Spleen (tissue), 11 donors: ENCODE data around the gene TMEM255A. TPM values are rescaled to one million over a fixed set of nuclear protein-coding genes. Genes with fewer than 3 reads are reported as not detected.

Source experiments
- DNase-seq: peaks from one replicate; pipeline ENCODE4 v3.0.0-alpha.2; 2020
- H3K27ac ChIP-seq, 8 donors: fragments of 200-600 bp; sonication (generic) in 7 of 8; 1 replicate in 4 of 8; 2 replicates in 4 of 8; pipeline versions ENCODE4 v1.5.0 to v1.8.0; 2016 to 2021; ENCODE audit warnings: inconsistent platforms in 4 of 8, mild to moderate bottlenecking in 4 of 8, moderate library complexity in 1 of 8
- H3K27me3 ChIP-seq, 7 donors: fragments of 200-600 bp; sonication (generic) in 6 of 7; replicated peaks in 1 of 7; 1 replicate in 4 of 7; 2 replicates in 3 of 7; pipeline versions ENCODE4 v1.5.0 to v1.8.0; 2016 to 2021; ENCODE audit warnings: inconsistent platforms in 3 of 7, mild to moderate bottlenecking in 1 of 7
- H3K36me3 ChIP-seq, 6 donors: fragments of 200-600 bp; sonication (generic) in 5 of 6; 1 replicate in 4 of 6; 2 replicates in 2 of 6; pipeline versions ENCODE4 v1.5.0 to v1.8.0; 2016 to 2021; ENCODE audit warnings: inconsistent platforms in 2 of 6
- H3K4me1 ChIP-seq, 6 donors: fragments of 200-600 bp; sonication (generic) in 5 of 6; 1 replicate in 3 of 6; 2 replicates in 3 of 6; pipeline versions ENCODE4 v1.5.0 to v1.8.0; 2016 to 2021; ENCODE audit warnings: inconsistent platforms in 3 of 6
- H3K4me3 ChIP-seq, 8 donors: fragments of 200-600 bp; sonication (generic) in 7 of 8; 1 replicate in 4 of 8; 2 replicates in 4 of 8; pipeline versions ENCODE4 v1.5.0 to v1.8.0; 2016 to 2021; ENCODE audit warnings: inconsistent platforms in 4 of 8, mild to moderate bottlenecking in 4 of 8, moderate library complexity in 2 of 8
- H3K9me3 ChIP-seq, 8 donors: fragments of 200-600 bp; sonication (generic) in 7 of 8; 1 replicate in 4 of 8; 2 replicates in 4 of 8; pipeline versions ENCODE4 v1.5.0 to v1.8.0; 2016 to 2021; ENCODE audit warnings: inconsistent platforms in 4 of 8
- CTCF ChIP-seq, 11 experiments: fragments of 200-600 bp in 7 of 11; fragments of 450-650 bp in 4 of 11; sonication (generic) in 4 of 11; IDR thresholded peaks in 8 of 11; conservative IDR thresholded peaks in 3 of 11; 1 replicate in 7 of 11; 2 replicates in 4 of 11; pipeline versions ENCODE4 v1.4.0 to v1.8.0; 2016 to 2021; ENCODE audit warnings: antibody characterized with exemption in 11 of 11, inconsistent platforms in 4 of 11, mild to moderate bottlenecking in 1 of 11
- POLR2A ChIP-seq, 3 donors: fragments of 450-650 bp; IDR thresholded peaks; one replicate each; pipeline ENCODE4 v1.5.1; 2017; ENCODE audit warnings: antibody characterized with exemption in 3 of 3, mild to moderate bottlenecking in 1 of 3
- POLR2AphosphoS5 ChIP-seq, 3 donors: sonication (generic); formaldehyde crosslinking; IDR thresholded peaks; one replicate each; pipeline ENCODE4 v1.5.1; 2017; ENCODE audit warnings: antibody characterized with exemption in 3 of 3
- WGBS, 5 donors: extraction: QIAGEN DNeasy Blood & Tissue Kit in 3 of 5; methylation state at CpG; one replicate each; pipeline versions ENCODE4 v1.1.5 to v1.1.7; 2013 to 2018; 5-methylcytosine and 5-hydroxymethylcytosine counted together
- intact Hi-C: fragments of 100-400 bp; cut with DNase I; formaldehyde crosslinking; loops from one replicate; pipeline ENCODE4 v1.15.0; 2023; ENCODE audit warnings: low total_unique reads
- polyA plus RNA-seq, 3 donors: library from polyadenylated mRNA; stranded (reverse); fragments of 200-250 nt; gene quantifications; one replicate each; pipeline ENCODE4 v1.2.1, GENCODE V29; 2013
- total RNA-seq, 7 donors: library from RNA; depleted of rRNA in 3 of 7; stranded (reverse); fragments of >200 nt in 3 of 7; fragmentation: NEBNext Ultra II Directional in 4 of 7; extraction: Animal tissue kit (Norgen Biotek cat#: 25700) in 4 of 7; gene quantifications; one replicate each; pipeline versions ENCODE4 v1.1.0 to v1.2.1, GENCODE V29; 2016 to 2021
- donor health status: healthy with polysubstance abuse.
- donor health status: DM: no; HTN: no; CAD: no; lungs with moderate emphysema.
- donor health status: DM: no; HTN: no; CAD: no.
- donor health status: Bipolar disorder and iron deficiency.
- donor health status: healthy.
- donor health status: DM: no; HTN: no; CAD: no.
- donor health status: DM: yes; HTN: yes; CAD: no.

The TMEM255A gene
- total and polyA plus RNA-seq, 10 donors = 0.46 to 2.0 (median 1.5) TPM

DNA sequence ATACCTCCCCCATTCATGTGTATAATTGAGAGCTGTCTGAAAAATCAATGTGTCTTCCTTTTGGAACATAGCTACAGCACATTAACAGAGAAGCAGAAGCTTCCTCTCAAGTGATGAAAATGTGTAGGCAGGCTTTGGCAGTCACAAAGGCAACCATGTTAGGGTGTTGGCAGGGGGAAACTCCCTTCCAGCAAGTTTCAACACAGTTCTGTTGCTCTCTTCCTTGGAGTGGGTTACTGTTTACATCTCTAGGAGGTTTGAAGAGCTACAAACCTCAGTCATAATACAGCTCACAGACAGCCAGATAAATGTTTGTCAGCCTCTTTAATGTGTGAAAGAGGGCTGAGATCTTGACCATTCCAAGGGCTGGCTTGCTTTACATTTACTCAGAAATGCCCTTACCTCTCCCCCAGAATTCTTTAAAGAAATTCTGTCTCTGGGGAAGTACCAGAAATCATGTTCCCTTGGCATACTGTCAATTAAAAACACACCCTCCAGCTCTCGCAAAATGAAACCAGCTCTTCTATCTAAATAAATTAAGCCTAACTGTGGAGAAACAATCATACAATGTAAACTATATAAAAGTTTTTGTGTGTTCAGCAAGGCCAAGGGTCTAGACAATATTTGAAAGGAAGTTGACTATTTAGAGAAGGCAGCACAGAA is 41.8 kb downstream of the TMEM255A start:
- TF ChIP-seq POLR2AphosphoS5 (IDR thresholded peaks at IDR 0.05) = no peak
- TF ChIP-seq POLR2A (IDR thresholded peaks at IDR 0.05) = no peak
- no peak for TF ChIP-seq CTCF (IDR thresholded peaks at IDR 0.05 in 8 of 11, conservative IDR thresholded peaks at IDR 0.05 in 3 of 11)
- WGBS, 5 donors = 32 to 56% (median 43%) methylated on average over 1 of the region's 1 CpG
- DNase-seq = no peak
- Histone ChIP-seq H3K4me1 (no peaks in the 10 kb centered on the region), H3K27me3 (peaks cover 0 to 3% (median 0%) of the 10 kb centered on the region in 7 donors), H3K9me3 (no peaks in the 10 kb centered on the region), H3K27ac (peak overlapping the region in 3 of 8 donors; percentile 3 to 37 (median 26)), H3K36me3 (no peaks in the 10 kb centered on the region), H3K4me3 (no peak overlapping the region)
- intact Hi-C loops = no loop called here

DNA sequence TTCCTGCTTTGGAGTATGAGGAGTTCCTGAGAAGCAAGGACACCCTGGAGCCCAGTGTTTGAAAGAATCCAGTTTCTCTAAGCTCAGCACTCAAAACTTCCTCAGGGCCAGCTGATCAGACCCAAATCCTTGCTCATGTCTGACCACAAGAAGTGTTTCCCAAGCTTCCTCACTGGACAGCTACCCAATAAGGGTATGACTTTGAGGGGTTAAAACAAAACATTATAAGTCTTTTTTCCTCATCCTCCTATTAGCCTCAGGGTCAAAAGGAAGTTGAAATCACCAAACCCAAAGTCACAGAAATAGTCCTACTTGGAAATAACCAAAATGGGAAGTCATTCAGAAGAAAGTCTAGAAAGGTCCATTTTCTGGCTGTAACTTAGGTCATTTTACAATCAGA is 46.9 kb downstream of the TMEM255A start:
- no peak for TF ChIP-seq POLR2A (IDR thresholded peaks at IDR 0.05)
- no peak for TF ChIP-seq CTCF (IDR thresholded peaks at IDR 0.05 in 8 of 11, conservative IDR thresholded peaks at IDR 0.05 in 3 of 11)
- no peak for TF ChIP-seq POLR2AphosphoS5 (IDR thresholded peaks at IDR 0.05)
- Histone ChIP-seq H3K4me1 (peaks cover 0 to 13% (median 0%) of the 10 kb centered on the region in 6 donors), H3K36me3 (no peaks in the 10 kb centered on the region), H3K27ac (peak overlapping the region in 3 of 8 donors; percentile 21 to 52 (median 48)), H3K27me3 (no peaks in the 10 kb centered on the region), H3K4me3 (no peak overlapping the region), H3K9me3 (no peaks in the 10 kb centered on the region)
- intact Hi-C loops = no loop called here
- DNase-seq = no peak

DNA sequence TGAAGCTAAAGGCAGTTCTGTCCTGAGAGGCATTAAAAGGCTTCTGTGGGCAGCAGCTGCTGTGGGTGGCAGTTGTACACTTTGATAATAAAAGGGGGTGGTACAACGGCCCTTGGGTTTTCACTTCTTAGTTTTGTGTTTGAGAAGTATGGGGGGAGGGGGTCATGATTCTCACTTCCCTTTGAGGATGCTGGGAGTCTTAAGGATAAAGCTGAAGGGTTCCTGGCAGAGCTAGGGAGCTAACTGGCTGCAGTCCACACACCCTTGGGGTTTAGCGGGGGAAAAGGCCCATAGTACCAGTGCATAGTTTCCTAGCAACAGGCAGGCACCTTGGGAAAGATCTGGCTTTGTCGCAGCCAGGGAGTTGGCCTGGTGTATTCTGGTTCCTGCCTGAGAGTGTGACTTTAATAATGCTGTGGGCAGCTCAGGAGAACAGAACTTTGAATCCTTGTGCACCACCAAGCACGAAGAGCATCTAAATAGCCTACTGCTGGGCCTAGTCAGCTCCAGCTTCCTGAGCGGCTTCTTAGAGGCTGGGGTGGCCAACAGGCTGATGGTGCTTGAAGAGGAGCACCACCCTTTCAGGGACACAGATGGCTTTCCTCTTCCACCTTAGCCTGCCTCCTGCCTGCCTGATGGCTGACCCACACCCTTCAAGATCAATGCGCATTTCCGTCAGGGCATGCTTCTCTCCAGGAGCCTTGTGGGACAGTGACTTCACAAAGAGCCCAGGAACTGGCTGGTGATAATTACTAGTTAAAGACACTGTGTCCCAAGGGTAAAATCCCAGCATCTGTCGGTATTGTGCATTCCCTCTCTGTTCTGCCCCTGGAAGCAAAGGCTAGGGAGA is 48.2 kb downstream of the TMEM255A start:
- intact Hi-C loops = no loop called here
- WGBS, 5 donors = 55 to 74% (median 67%) methylated on average over 4 to 8 of the region's 8 CpGs
- TF ChIP-seq CTCF (IDR thresholded peaks at IDR 0.05 in 8 of 11, conservative IDR thresholded peaks at IDR 0.05 in 3 of 11) = no peak

GRCh38 chrX:120260369-120260768 is 50.9 kb downstream of the TMEM255A start:
- Histone ChIP-seq H3K27ac (no peak overlapping the region), H3K4me3 (no peak overlapping the region), H3K36me3 (peaks cover 0 to 7% (median 0%) of the 10 kb centered on the region in 6 donors), H3K4me1 (peaks cover 0 to 13% (median 2%) of the 10 kb centered on the region in 6 donors), H3K27me3 (no peaks in the 10 kb centered on the region), H3K9me3 (no peaks in the 10 kb centered on the region)
- TF ChIP-seq CTCF (IDR thresholded peaks at IDR 0.05 in 8 of 11, conservative IDR thresholded peaks at IDR 0.05 in 3 of 11) (no peak), POLR2A (IDR thresholded peaks at IDR 0.05) (no peak), POLR2AphosphoS5 (IDR thresholded peaks at IDR 0.05) (no peak)
- no peak for DNase-seq
- WGBS, 5 donors = 51 to 87% (median 82%) methylated on average over 3 of the region's 3 CpGs
- intact Hi-C loops = no loop called here

More for the DNA sequence above, 48.2 kb downstream of the TMEM255A start:
- no peak overlapping the region for H3K4me3 ChIP-seq
- H3K27me3 ChIP-seq = no peaks in the 10 kb centered on the region
- H3K9me3 ChIP-seq = no peaks in the 10 kb centered on the region
- H3K27ac ChIP-seq = no peak overlapping the region
- peaks cover 0 to 13% (median 0%) of the 10 kb centered on the region in 6 donors for H3K4me1 ChIP-seq
- H3K36me3 ChIP-seq = no peaks in the 10 kb centered on the region
- no peak for DNase-seq
